DMS79 treated with DMSO at 0.1 percent for 48 hours (cell line): ENCODE results near the gene PLEKHG4B.
"Not testable (repeated sequence)": the region's sequence is repeated elsewhere in the genome, so short reads cannot be mapped to it uniquely, and the experiment has no call there.

ENCODE experiments used
- DNase-seq: peaks from one replicate; lab custom pipeline; 2025; lab: John Stamatoyannopoulos, UW

PLEKHG4B gene

GRCh38 chr5:156411-157072 is 64.6 kb downstream of the PLEKHG4B start:
- DNase-seq, result no peak

DNA sequence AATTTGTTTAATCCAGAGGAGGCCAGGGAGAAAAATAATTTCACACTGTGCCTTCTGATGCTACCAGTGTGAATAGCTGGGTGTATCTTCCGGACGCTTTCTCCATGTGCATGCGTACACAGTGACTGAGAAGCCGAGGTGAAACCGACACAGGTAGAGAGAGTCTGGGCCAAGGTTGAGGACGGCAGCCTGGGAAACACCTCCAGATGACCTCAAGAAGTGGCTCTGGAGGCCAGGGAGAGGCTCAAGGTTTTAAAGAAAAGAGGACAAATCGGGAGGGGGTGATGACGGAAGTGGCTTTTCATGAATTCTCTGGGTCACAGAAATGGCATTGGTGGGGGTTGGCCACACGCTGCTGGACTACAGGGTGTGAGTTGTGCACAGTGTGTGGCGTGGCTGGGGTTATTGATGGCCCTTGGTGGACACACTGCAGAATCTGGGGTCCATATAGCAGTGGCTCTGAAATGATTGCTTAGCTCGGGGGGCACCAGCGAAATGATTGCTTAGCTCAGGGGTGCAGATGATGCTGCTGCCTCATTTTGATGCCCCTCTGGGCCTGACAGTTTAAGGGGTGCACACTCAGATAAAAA is 65.3 kb downstream of the PLEKHG4B start:
- DNase-seq, result no peak

DNA sequence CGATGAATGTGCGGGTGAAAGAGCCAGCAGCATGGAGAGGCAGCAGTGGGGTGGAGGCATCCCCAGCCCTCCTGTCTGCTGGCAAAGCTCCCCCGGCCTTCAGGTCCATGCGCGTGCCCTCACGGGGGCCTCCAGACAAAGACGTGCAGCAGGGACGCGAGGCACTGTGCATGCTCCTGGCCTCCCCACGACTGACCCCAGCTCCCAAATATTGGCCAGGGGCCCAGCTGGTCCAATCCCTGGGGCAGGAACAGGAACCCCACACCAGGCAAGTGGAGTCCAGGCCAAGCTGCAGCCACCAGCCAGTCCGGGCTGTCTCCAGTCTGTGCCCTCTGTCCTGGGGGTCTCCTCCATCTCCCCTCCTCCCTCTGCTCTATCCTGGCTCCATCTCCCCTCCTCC is 65.8 kb downstream of the PLEKHG4B start:
- no peak for DNase-seq

- DNase-seq, result no peak
Measured at GRCh38 chr5:158807-159447, 67.0 kb downstream of the PLEKHG4B start.

GRCh38 chr5:159448-160172 is 67.6 kb downstream of the PLEKHG4B start:
- DNase-seq, result no peak

- no peak for DNase-seq
Measured at GRCh38 chr5:160173-160510, 68.2 kb downstream of the PLEKHG4B start.

GRCh38 chr5:160921-161802 is 69.2 kb downstream of the PLEKHG4B start:
- DNase-seq, result no peak

DNA sequence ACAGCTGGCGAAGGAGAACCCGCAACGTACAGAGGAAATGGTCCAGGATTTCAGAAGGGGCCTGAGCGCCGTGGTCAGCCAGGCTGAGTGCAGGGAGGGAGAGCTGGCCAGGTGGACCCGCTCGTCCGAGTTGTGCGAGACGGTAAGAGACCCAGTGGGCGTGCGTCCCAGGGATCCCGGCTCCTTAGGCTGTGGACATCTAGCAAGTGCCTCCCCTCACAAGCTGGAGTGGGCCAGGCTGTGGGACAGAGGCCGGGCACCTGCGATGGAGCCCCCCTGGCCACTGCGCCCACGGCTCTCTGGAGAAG is 69.8 kb downstream of the PLEKHG4B start:
- no peak for DNase-seq

GRCh38 chr5:162190-162564 is 70.2 kb downstream of the PLEKHG4B start:
- DNase-seq, result no peak

DNA sequence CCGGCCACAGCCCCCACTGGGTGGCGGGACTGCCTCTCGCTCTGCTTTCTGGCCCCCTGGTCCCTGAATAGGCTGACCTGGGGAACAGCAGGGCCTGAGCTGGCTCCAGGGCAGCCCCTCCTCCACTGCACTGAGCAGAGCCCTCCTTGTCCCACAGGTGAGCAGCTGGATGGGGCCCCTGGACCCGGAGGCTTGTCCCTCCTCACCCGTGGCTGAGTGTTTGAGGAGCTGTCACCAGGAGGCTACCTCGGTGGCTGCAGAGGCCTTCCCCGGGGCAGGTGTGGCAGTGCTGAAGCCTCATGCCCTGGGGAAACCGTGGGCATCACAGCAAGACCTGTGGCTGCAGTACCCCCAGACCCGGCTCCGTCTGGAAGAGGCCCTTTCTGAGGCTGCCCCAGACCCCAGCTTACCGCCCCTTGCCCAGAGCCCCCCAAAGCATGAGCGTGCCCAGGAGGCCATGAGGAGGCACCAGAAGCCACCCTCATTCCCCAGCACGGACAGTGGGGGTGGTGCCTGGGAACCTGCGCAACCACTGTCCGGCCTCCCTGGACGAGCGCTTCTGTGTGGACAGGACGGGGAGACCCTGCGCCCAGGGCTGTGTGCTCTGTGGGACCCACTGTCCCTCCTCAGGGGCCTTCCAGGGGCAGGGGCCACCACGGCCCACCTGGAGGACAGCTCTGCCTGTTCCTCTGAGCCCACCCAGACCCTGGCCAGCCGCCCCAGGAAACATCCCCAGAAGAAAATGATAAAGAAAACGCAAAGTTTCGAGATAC is 70.8 kb downstream of the PLEKHG4B start:
- DNase-seq, result no peak

- DNase-seq, result no peak
Measured at GRCh38 chr5:163338-163620, 71.3 kb downstream of the PLEKHG4B start.

- DNase-seq, result no peak
Measured at GRCh38 chr5:163841-164240, 71.9 kb downstream of the PLEKHG4B start.

- no peak for DNase-seq
Measured at GRCh38 chr5:164244-164643, 72.3 kb downstream of the PLEKHG4B start.

DNA sequence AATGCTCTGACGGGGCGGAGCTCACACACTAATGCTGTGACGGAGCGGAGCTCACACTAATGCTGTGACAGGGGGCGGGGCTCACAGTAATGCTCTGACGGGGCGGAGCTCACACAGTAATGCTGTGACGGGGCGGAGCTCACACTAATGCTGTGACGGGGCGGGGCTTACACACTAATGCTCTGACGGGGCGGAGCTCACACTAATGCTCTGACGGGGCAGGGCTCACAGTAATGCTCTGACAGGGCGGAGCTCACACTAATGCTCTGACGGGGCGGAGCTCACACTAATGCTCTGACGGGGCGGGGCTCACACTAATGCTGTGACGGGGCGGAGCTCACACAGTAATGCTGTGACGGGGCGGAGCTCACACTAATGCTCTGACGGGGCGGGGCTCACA is 72.8 kb downstream of the PLEKHG4B start:
- DNase-seq, result not testable (repeated sequence)

GRCh38 chr5:166441-167372 is 74.7 kb downstream of the PLEKHG4B start:
- DNase-seq, result no peak

- DNase-seq, result no peak
Measured at GRCh38 chr5:167511-167910, 75.5 kb downstream of the PLEKHG4B start.

GRCh38 chr5:167982-168660 is 76.2 kb downstream of the PLEKHG4B start:
- DNase-seq, result no peak

- no peak for DNase-seq
Measured at GRCh38 chr5:169071-169727, 77.2 kb downstream of the PLEKHG4B start.

DNA sequence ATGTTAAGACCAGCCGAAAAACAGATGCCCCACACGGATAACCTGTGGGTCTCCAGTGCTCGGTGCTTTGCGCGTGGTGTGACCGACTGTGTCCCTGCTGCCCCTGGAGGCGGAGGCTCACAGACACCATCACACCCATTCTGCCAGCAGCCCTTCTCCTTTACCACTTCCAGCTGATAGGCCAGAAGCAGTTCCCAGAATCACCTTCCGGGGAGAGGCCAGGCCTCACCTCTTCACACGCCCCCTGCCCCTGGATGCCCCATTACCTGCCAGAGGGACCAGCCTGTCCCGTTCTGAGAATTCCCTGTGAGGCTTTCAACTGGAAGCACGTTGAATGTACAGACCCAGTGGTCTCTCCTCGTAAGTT is 77.7 kb downstream of the PLEKHG4B start:
- no peak for DNase-seq
